GM10248 (cell line): ENCODE data around the gene AGRN.
A peak's percentile ranks its signal among the peaks of the same experiment; 100 is the strongest.

Source experiments
- CTCF ChIA-PET: fragments of 300-600 bp; sonication (Branson Sonifier 250); formaldehyde crosslinking; extraction: SDS; loops from one replicate; lab custom pipeline; 2021; ENCODE audit warnings: antibody characterized with exemption; lab: Yijun Ruan, JAX
- POLR2A ChIA-PET: fragments of 350-650 bp; sonication (Branson Sonifier 250); formaldehyde crosslinking; extraction: SDS; loops from one replicate; lab custom pipeline; 2020; ENCODE audit warnings: antibody characterized with exemption; lab: Yijun Ruan, JAX
- DNase-seq: peaks from one replicate; pipeline ENCODE4 v3.0.0; 2012; ENCODE audit errors: extremely low spot score
- CTCF ChIP-seq: IDR thresholded peaks from 2 replicates; pipeline ENCODE4 v1.5.1; 2012; ENCODE audit warnings: mild to moderate bottlenecking, low read depth; ENCODE audit errors: extremely low read depth, missing control alignments, control extremely low read depth

The AGRN gene

DNA sequence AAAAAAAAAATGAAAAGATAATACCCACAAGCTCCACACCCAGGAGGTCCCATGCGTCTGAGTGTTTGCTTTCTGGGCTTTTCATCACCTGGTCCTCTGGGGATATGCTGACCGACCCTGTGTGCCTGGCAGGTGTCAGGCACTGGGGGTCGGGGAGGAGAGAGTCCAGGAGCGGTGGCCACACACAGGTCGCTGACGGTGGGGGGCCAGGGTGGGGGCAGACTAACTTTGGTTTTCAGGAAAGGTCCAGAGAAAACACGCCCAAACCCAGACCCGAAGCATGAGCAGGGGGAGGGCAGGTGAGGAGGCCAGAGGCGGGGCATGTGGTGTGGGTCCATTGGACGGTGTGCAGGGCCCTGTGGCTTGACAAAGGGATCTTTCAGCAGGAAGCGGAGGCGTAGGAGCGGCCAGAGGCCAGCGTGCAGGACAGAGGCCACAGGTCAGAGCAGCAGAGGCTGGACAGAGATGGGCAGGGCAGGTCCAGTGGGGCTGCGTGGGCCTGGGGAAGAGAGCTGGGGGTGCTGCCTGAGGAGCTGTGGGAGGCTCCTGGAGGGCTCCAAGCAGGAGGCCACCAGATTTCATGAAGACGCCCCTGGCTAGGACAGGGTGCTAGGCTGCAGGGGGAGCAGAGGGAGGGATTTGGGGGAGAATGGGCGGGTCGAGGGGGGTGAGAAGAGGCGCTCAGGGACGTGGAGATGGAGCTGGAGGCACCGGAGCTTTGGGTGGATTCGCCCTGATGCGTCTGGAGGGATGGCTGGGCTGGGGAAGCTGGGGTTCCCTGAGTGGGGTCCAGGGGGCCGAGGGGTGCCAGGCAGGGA, 38.4 kb downstream of the AGRN start:
- POLR2A ChIA-PET = no interaction called here
- no peak for DNase-seq
- CTCF ChIA-PET = interaction anchor here (0.8 to 3.5 kb wide), 4 partner anchors 19 to 192 kb away, joined by 3 to 17 read pairs (median 10); no protein-coding TSS in a partner anchor
- no peak for TF ChIP-seq CTCF

DNA sequence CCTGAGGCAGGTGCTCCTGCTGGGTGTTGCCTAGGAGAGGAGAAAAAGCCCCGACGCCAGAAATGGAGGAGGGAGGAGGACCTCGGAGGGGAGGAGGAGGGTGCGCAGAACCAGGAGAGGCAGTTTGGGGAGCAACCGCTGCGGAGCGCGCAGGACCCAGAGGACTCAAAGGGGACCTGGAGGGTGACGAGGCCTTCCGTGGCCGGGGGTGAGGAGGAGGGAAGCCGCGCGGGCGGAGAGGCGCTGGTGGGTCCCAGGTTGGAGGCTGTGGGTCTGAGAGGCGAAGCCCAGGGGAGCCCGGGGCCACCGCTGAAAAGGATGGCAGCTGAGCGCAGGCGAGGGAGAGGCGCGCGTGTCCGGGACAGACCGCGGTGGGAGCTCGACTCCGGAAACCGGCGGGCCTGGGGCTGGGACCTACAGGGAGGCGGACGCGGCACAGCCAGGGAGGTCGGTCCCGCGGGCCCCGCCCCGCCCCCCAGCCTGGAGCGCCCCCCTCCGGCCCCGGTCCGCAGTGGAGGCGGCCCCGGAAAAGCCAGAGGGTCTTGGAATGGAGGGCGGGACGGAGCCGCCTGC, 39.1 kb downstream of the AGRN start:
- ChIA-PET POLR2A (no interaction called here), CTCF (interaction anchor here (0.8 to 3.5 kb wide), 5 partner anchors 20 to 192 kb away, joined by 3 to 17 read pairs (median 9); no protein-coding TSS in a partner anchor)
- DNase-seq = no peak
- TF ChIP-seq CTCF = peak; percentile 30

GRCh38 chr1:1059494-1060280, 39.8 kb downstream of the AGRN start:
- DNase-seq = peak; percentile 98
- ChIA-PET POLR2A (no interaction called here), CTCF (interaction anchor here (0.9 to 3.5 kb wide), 6 partner anchors 9 to 62 kb away, joined by 3 to 17 read pairs (median 7); partner anchors contain the start of gene AGRN)
- no peak for TF ChIP-seq CTCF

DNA sequence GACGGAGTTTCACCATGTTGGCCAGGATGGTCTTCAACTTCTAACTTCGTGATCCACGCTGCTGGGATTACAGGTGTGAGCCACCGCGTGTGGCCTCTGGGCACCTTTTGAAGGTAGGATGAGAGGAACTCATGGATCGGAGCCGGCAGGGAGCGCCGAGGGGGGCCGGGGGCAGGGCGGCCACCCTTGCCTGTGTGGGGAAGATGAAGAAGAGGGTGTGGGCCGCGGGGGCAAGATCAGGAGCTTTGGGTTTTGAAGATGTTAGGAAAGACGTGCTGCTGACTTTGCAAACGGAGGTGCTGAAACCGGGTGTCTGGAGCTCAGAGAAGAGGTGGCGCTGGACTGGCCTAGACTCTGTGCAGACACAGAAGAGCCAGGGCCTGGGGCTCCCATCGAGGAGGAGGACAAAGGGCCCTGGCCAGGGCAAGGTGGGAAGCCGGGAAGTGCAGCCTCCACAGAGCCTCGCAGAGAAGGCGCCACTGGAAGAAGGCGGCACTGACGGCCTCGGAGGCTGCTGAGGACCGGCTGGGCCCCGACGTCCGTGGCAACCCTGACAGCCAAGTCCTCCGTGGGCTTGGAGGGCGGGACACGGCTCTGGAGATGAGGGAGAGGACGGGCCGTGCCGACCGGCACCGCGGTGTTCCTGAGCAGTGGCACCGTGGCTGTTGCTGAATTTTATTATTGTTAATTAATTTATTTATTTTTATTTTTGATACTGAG, 40.5 kb downstream of the AGRN start:
- POLR2A ChIA-PET = no interaction called here
- no peak for TF ChIP-seq CTCF
- DNase-seq = no peak
- CTCF ChIA-PET = interaction anchor here (1.3 to 3.5 kb wide), 4 partner anchors 10 to 41 kb away, joined by 3 to 17 read pairs (median 7); partner anchors contain the start of gene AGRN

DNA sequence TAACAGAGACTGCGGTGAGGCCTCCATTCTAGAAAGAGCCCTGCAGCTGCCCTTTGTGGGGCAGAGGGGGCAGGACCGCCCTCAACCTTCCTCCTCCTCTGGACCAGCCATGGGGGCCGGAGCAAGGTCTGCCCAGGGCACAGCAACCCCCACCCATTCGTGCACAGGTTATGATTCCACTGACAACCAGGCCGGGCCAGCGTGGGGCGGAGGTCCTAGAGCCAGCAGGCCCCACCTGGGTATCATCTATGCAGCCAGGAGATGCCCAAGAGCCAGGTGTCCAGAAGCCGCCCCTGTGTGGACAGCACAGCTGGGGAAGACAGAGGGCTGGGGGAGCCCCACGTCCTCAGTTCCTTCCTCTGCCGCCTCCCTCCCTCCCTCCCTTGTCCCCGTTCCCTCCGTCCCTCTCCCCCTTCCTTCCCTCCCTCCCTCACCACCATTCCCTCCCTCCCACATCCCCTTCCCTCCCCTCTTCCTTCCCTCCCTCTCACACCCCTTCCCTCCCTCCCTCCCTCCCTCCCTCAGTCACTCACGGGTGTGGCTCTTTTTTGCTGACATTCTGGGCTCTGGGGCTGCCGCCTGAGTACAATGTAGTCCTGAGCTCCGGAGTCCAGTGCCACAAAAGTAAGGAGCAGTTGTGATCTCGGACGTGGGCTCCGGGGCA, 41.9 kb downstream of the AGRN start:
- POLR2A ChIA-PET = interaction anchor here (0.9 kb wide), 1 partner anchor 29 kb away, joined by 3 read pairs; no protein-coding TSS in a partner anchor
- CTCF ChIA-PET = interaction anchor here (1.1 to 4.1 kb wide), 7 partner anchors 13 to 79 kb away, joined by 3 to 53 read pairs (median 15); partner anchors contain the start of genes ISG15, PERM1 and RNF223
- DNase-seq = no peak

More for the DNA sequence above, 41.9 kb downstream of the AGRN start:
- no peak for TF ChIP-seq CTCF
